ENCODE measurements around the gene MPG. TPM values are rescaled to one million over a fixed set of nuclear protein-coding genes. Genes with fewer than 3 reads are reported as not detected.
"Not testable (repeated sequence)": the region's sequence is repeated elsewhere in the genome, so short reads cannot be mapped to it uniquely, and the experiment has no call there.

MPG gene, protein sequence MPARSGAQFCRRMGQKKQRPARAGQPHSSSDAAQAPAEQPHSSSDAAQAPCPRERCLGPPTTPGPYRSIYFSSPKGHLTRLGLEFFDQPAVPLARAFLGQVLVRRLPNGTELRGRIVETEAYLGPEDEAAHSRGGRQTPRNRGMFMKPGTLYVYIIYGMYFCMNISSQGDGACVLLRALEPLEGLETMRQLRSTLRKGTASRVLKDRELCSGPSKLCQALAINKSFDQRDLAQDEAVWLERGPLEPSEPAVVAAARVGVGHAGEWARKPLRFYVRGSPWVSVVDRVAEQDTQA
- total RNA-seq (2014; rRNA removed; shearing (Covaris generic)): 198 and 210 TPM in 2 replicates
- polyA plus RNA-seq (2015; cell fraction: cytosol; rRNA removed): 136 and 181 TPM in 2 replicates
- polyA plus RNA-seq (2015; cell fraction: nucleus; rRNA removed): 67.5 and 68.1 TPM in 2 replicates

DNA sequence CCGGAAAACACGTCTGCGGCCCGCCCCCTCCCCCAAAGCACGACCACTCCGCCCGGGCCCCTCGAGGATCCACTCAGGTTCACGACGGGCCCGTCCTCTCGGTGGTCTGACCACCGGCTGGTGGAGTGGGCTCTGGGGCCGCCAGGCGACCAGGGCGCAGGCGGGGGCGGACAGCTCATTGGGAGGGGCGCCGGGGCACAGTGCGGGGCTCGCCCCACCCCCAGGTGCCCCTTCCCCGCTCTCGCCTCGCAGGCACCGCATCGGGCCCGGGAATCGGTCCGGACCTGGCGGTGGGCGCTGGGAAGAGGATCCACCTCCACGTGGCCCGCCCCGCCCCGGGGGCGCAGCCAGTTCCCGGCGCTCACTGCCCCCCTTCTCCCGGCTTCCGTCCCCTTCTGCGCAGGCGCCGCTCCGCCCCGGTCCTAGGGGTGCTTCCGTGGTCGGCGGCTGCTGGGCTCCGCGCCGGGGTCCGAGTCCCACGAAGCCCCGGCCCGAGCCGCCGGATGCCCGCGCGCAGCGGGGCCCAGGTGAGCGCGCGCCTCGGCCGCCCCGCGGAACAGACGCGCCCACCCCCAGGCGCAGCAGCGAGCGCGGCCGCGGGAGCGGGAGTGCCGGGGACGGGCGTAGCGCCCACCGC lies at the start of gene MPG:
TSS of gene MPG (plus strand) at position 419 of the 637 bp plus-strand sequence. CDS start at position 504, 85 bp downstream.
- peak; percentile 69 for DNase-seq (ENCODE audit: low read depth)

DNA sequence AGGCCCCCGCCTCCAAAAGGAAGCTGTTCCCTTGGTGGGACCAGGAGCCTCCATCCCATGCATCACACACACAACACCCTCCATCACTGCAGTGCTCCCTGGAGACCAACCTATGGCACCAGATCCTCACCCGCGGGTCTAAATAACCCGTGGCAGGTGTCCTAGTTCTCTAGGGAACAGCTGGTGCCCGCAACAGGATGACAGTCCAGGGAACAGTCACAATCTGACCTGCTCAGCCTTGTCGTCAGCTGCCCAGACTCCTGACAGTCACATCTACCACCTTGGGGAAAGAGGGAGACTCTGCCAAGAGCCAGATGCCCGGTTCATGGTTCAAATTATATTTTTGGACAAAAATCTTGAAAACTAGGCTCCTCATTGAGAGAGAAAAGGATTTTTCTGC lies 47.4 kb upstream of the MPG start:
- not testable (repeated sequence) for DNase-seq (ENCODE audit: low read depth)

DNA sequence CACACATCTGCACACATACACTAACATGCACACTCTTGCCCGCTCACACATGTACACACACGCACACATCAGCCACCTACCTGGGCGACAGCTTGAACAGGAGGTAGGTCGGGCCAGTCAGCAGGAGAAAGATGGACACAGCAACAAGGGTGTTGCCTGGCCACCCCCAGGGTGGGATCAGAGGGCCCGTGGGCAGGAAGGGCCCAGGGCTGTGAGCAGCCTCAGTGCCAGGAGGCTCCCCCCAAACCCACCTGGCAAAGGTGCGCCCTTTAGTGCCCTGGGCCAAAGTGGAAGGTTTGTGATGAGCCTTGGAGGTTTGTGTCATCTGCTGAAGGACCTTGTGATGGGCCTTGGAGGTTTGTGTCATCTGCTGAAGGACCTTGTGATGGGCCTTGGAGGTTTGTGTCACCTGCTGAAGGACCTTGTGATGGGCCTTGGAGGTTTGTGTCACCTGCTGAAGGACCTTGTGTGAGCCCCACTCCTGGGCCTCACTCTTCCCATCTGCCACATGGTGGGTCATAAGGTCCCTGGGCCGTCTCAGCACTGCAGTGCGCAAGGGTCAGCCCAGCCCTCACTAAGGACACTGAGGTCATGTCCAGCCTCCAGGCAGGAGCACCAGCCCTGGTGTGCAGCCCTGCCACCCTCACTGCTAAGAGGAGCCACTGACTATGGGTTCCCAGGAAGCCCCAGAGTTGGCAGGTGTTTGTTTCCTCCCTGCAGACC lies 44.7 kb upstream of the MPG start:
- DNase-seq (ENCODE audit: low read depth): not testable (repeated sequence)

DNA sequence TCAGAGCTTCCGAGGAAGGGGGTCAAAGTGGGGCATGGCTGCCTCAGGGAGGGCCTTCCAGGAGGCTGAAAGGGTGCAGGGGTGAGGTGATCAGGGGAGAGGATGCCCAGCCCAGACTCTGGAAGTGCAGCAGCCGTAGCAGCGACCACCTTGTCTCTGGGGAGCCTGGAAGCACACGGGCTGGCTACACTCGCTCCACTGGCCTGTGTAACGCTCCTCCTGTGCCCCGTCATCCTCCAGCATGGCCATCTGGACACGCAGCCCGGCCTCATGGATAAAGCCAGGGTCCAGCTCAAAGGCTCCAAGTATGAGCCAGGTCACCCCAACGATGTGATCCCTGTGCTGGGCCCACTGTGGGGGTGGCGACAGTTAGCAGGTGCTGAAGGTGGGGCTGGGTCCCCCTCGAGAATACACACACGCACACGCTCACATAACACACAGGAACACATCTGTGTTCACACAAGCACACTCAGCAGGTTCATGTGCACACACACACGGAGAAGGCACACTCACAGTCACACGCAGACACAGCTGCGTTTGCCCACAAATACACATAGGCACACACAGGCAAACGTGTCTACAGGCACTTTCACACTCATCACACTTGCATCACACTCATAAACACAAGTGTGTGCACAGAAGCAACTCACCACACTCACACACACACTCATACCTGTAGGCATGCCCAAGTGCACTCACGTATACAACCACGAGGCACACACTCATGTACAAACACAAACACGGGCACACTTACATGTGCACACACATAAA lies 44.0 kb upstream of the MPG start:
- DNase-seq (ENCODE audit: low read depth): no peak

DNA sequence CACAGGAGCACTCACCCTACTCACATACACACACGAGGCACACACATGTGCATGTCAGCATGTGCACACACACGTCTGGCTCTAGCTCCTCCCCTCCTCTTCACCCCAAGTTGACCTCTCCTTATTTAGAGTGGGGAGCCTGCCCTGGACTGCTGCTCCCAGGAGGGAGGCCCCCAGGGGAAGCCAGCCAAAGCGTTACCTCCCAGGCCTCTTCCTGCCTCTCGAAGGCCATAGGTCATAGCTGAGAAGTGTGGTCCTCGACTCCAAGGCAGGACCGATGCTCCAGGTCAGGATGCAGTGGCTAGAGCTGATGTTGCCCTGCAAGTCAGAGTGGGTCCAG lies 43.4 kb upstream of the MPG start:
- DNase-seq (ENCODE audit: low read depth): no peak

DNA sequence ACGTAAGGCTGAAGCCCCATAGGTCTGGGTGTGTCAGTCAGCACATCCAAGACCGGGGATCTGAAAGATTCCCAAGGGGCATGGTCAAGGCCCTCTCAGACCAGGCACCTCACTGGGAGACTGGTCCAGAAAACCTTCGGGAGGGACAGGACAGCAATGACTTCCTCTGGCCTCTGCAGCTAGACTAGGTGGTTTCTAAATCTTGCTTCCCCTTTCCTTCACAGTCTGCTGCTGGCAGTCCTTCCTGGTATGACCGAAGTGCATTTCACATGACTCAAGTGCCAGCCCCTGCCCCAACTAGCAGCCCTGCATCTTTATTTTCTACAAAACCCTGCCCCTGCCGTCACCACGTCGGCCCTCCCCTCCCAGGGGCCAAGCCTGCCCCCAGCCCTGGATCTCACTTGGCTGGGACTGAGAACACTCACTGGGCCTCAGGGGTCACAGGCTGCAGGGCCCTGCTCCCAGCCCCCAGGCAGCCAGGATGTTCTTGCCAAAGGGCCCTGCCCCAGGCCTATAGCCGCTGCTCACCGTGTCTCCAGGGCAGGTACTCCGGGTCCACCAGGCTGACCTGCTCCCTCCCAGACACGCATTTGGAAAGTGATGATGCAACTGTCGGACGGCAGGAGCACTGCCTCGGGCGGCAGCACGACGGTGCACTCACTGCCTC lies 42.9 kb upstream of the MPG start:
- no peak for DNase-seq (ENCODE audit: low read depth)

DNA sequence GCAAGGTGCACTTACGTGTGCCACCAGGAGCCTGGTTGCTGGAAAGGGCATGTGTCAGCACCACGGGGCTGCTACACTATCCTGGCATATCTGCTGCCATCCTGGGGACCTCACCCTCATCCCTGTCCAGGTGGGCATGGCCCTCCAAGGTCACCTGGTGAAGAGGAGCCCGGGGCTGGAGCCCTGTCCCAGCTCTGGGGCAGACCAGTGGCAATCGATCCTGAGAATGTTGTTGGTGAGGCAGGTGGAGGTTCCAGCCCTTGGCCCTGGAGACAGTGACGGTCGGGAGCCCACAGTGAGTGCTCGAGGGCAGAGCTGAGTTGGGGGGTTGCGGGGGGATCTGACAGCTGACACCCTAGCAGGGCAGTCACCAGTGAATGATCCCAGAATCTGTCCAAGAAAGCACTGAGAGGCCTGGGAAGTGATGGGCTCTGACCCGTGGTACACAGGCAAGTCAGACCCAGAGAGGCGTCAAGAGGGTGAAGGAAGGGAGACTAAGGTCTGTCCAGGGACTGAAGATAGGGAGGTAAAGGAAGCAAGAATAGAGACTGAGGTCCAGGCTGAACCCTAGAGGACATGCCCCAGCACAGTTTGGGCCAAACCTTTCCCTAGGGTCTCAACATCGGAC lies 42.2 kb upstream of the MPG start:
- no peak for DNase-seq (ENCODE audit: low read depth)

DNA sequence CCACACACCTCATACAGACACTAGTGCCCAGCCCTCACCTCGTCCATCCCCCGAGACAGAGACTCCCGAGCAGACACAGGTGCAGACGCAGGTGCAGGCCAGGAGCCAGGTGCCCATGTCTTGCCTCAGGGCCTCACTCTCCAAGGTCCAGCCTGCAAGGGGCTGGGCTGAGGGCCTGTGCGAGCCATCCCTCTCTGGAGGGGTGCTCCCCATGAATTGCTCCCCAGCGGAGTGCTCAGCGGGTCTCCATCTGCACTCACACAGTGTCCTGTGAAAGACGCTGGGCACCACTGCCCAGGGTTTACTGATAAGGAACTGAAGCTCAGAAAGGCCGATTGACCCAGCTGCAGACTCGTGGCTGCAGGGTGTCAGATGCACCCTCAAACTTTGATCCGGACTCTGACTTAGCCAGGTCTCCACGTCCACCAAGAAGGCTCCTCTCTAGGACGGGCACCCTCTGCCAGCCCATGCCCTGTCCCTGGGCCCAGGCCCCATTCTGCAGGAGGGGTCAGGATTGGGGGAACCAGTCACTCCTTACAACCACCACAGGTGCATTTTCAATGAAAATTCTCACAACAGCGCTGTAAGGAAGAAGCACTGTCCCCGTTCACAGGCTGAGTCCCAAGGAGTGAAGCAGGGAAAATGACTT lies 41.6 kb upstream of the MPG start:
- no peak for DNase-seq (ENCODE audit: low read depth)

DNA sequence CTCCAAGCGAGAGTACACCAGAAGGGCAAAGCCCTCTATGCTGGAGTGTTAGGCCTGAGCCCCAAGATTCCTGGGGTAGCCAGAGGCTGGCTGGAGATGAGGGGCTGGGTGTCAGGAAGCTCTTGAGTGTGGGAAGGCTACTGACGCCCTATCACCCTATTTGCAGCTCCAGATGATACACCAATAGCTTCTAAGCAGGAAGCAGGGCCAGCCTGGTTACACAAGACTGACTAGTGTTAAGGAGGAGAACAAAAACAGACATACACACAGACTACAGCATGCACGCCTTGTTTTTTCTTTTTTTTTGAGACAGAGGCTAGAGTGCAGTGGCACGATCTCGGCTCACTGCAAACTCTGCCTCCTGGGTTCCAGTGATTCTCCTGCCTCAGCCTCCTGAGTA lies 40.5 kb upstream of the MPG start:
- no peak for DNase-seq (ENCODE audit: low read depth)

DNA sequence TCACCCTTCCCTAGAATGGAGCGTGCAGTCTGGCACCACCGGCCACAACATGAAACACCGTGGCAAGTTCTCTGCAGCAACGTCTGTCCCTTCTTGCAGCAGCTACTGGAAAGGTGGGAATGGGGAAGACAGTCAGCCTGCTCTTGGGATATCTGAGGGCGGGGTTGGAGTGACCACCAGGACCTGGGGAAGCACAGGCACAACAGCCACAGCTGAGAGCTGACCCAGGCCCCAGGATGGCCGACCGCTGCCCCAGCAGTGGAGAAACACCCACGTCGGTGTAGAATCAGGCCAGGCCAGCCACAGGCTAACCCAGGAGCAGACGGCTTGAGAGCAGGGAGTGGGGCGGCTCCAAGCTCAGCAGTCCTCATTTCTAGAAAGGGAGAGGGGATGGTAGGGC lies 39.8 kb upstream of the MPG start:
- not testable (repeated sequence) for DNase-seq (ENCODE audit: low read depth)

DNA sequence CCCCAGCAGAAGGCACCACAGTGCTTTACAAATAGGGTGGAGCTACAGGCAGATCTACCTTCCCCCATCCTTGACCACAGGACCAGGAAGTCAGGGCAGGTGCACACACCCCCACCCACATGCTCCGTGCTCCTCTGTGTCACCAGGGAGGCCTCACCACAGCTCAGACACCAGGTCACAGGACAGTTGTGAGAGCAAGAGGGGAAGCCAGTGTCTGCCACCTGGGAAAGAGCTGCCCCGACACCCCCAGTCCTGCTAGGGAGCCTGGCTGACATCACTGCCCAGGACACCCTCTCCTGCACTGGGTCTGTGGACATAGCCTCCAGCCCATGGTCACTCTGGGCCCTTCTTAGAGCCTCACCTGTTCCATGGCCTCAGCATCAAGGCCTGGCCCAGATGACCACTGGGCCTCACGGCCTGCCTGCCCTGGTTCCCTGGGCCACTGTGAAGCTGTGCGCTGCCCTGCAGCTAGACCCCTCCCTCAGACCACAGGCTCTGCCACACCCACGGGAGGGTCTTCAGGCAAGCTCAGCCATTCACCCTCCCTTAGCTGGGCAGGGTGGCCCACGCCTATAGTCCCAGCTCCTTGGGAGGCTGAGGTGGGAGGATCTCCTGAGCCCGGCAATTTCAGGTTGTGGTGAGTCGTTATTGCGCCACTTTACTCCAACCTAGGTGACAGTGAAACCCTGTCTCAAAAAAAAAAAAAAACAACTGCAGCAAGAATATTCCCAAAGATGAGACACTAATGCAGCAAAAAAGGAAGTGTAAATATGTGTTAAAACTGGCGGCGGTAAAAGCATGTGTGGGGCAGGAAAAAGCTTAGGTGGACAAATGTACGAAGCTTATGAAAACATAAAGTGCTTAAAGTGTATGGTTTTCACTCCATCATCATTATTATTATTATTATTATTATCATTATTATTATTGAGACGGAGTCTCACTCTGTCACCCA lies 38.8 kb upstream of the MPG start:
- no peak for DNase-seq (ENCODE audit: low read depth)

DNA sequence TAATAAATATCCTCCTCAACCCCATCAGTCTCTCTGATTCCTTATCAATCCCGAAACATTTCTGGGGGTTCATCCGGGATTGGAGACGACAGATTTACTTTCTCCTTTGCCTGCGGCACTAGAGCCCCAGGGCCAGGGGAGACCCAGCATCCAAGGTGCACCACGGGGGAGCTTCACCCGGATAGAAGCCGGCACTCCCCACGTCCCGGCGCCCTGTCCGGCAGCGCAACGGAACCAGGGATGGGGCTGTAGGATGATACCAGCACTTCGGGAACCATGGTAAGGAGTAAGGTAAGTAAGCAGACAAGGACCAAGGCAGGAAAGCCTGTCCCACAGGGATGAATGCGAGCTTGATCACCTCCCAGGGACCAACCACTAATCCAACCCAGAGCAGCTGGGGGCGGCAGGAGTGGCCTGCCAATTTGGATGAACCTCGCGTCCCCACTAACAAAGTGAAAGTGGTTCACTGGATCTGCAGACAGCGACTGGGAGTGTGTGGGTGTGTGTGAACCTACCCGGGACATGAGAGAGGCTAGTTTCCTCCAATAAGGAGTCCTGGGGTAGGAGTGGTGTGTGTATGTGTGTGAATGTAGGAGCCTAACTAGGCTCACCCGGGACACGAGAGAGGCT lies 36.5 kb upstream of the MPG start:
- no peak for DNase-seq (ENCODE audit: low read depth)

DNA sequence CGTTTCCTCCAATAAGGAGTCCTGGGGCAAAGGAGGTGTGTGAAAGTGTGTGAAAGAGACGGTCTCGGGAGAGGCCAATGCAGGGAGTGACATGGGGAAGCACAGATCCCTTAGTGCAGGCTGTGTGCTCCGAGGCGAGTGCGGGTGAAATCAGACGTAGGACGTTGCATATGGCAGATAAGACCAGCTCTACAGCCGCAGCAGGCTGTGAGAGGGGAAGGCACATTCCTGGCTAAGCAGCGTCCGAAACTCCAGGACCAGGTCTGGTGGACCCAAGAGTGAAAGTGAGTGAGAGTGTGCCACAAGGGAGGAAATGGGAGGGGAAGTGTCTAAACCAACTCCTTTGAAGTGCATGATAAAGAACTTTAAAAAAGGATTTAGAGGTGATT lies 36.0 kb upstream of the MPG start:
- DNase-seq (ENCODE audit: low read depth): no peak

DNA sequence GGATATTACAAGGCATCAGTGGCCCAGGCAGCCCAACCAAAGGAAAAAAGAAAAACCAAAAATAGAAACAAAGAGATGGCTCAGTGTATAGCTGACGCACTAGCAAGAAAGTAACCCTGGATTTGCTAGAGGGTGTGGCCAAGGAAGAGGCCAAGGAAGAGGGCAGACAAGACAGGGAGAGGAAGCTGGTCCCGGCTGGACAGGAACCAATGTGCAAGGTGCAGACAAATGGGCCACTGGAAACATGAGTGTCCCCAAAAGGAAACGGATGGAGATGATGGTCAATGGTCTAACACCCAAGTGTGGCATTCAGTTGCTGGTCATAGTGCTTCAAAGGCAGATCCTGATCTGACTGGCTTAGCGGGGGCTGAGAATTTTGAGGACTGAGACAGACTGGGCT lies 35.3 kb upstream of the MPG start:
- no peak for DNase-seq (ENCODE audit: low read depth)

DNA sequence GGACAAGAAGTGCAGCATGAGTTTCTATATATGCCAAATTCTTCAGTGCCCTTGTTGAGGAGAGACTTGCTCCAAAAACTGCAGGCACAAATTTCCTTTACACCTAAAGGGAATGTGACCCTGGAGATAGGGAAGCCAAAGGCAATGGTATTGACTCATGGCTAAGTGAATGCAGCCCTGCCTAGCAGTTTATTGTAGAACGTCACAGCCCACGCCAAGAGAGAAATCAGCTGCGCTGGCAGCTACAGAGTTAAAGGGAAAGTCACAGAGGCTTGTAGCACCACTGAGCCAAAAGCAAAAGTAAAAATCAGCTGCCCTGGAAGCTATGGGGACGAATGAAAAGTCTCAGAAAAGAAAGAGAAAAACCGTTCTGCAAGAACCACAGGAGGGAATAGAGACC lies 34.7 kb upstream of the MPG start:
- no peak for DNase-seq (ENCODE audit: low read depth)

DNA sequence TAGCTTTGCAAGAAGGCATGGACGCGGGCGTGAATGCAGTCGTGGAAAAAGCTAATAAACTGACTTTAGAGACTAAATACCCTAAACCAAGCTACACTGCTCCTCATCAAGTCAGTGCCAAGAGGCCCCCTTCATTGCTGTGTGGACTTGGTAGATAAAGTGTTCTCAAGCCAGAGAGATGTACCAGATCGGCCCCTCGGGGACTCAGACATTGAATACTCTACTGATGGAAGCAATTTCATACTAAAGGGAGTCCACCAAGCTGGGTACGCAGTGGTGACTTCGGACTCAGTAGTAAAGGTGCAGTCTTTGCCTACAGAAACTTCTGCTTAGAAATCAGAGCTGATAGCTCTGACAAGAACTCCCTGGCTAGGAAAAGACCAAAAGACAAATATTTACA lies 33.4 kb upstream of the MPG start:
- DNase-seq (ENCODE audit: low read depth): no peak

DNA sequence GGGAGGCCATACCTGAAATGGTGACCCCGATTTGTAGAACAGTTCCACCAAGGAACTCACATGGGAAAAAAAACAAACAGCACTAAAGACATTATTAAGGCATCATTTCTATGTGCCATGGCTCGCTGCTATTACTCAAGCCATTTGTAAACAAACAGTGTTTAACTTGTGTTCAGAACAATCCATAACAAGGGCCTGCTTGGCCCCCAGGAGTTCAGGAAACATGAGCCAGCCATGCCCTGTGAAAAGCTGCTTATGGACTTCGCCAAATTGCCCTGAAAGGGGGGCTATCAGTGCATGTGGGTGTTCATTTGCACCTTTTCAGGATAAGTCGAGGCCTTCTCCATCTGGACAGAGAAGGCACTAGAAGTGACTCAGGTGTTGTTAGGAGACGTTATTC lies 32.6 kb upstream of the MPG start:
- no peak for DNase-seq (ENCODE audit: low read depth)

DNA sequence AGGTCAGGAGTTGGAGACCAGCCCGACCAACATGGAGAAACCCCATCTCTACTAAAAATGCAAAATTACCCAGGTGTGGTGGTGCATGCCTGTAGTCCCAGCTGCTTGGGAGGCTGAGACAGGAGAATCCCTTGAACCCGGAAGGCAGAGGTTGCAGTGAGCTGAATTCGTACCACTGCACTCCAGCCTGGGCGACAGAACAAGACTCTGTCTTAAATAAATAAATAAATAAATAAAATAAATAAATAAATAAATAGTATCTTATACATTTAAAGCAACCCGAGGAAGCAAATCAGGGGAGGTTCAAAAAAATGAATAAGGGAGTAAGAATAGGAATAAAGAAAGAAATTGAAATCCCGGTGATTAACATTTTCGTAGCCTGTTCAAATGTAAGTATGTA lies 31.5 kb upstream of the MPG start:
- not testable (repeated sequence) for DNase-seq (ENCODE audit: low read depth)

DNA sequence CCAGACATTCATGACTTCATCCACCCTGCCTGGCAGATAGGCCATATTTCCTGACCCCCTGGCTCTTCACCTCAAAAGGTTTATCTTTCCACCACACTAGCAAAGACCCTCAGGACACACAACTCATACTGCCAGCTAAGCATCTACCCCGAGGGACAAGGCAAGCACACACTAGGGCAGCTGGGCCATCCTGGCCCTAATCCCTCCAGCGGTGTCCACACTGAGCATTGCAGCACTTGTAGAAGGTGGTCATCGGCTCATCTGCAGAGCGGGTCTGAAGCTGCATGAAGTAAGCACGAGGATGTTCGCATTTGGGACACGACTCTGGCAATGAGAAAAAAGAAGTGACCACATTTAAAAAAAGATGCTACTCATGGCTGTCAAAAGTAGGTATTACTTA lies 30.8 kb upstream of the MPG start:
- DNase-seq (ENCODE audit: low read depth): no peak
